SU-DHL-6 (cell line): ENCODE results near the gene MPRIP.

Source experiments
- EZH2phosphoT487 ChIP-seq: fragments of 200-600 bp; sonication (generic), shearing (Covaris generic); conservative IDR thresholded peaks from 2 replicates; pipeline ENCODE4 v1.6.1; 2018; ENCODE audit warnings: mild to moderate bottlenecking, antibody characterized with exemption, low read length, moderate library complexity, mixed read lengths
- TF ChIP-seq, protein P1 (sequence below): fragments of 200-600 bp; sonication (generic); IDR thresholded peaks from one replicate; pipeline ENCODE4 v1.5.1; 2017; ENCODE audit warnings: antibody characterized with exemption, mild to moderate bottlenecking, low read length, moderate library complexity; ENCODE audit not compliant: insufficient read depth, poor library complexity, severe bottlenecking

DNA sequence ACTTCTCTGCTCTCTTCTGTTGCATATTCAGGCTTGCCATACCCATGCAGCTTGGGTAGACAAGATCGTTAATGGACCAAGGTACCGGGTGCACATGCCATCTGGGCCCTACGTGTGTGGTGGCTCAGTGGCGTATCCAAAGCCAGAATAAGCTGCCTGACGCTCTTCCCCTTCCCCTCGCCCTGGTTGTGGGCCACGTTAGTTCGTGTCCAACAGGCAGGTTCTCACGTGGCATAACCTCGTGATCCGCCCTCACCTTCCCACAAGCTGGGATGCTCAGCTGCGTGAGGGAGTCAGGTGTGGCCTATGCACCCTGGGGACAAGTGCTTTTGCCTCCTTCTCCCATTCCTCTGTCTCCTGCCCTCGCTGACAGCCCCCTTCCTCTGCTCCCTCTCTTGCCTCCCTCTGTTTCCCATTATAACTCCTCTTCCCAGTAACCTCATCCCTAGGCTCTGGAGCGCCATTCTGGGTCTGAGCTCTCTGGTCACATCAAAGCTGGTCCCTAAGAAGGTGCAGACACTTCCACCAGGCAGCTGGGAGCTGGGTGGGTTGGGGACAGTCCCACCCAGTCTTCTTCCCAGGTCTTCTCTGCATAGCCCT, 86.3 kb downstream of the MPRIP start:
- TF ChIP-seq, protein P1, sequence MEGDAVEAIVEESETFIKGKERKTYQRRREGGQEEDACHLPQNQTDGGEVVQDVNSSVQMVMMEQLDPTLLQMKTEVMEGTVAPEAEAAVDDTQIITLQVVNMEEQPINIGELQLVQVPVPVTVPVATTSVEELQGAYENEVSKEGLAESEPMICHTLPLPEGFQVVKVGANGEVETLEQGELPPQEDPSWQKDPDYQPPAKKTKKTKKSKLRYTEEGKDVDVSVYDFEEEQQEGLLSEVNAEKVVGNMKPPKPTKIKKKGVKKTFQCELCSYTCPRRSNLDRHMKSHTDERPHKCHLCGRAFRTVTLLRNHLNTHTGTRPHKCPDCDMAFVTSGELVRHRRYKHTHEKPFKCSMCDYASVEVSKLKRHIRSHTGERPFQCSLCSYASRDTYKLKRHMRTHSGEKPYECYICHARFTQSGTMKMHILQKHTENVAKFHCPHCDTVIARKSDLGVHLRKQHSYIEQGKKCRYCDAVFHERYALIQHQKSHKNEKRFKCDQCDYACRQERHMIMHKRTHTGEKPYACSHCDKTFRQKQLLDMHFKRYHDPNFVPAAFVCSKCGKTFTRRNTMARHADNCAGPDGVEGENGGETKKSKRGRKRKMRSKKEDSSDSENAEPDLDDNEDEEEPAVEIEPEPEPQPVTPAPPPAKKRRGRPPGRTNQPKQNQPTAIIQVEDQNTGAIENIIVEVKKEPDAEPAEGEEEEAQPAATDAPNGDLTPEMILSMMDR, result no peak
- TF ChIP-seq EZH2phosphoT487, result no peak
